Dermis blood vessel endothelial cell (primary cell): ENCODE data around the gene NSD2. TPM values are rescaled to one million over a fixed set of nuclear protein-coding genes. Genes with fewer than 3 reads are reported as not detected.
"Not testable (repeated sequence)": the region's sequence is repeated elsewhere in the genome, so short reads cannot be mapped to it uniquely, and the experiment has no call there.

Experiments
- DNase-seq: peaks from one replicate; pipeline ENCODE4 v3.0.0; 2010
- total RNA-seq: library from RNA; depleted of rRNA; stranded (reverse); fragments of >200 nt; gene quantifications from 2 replicates; pipeline ENCODE4 v1.2.3, GENCODE V29; 2014

NSD2 gene
- total RNA-seq, 1 donor from 2014 or later: 66.0 TPM

- DNase-seq: no peak
These were observed 28.8 kb upstream of the NSD2 start for GRCh38 chr4:1842339-1842895.

GRCh38 chr4:1842993-1843448 lies 28.2 kb upstream of the NSD2 start:
- DNase-seq: peak; percentile 60

GRCh38 chr4:1843852-1844251 lies 27.3 kb upstream of the NSD2 start:
- no peak for DNase-seq

GRCh38 chr4:1844618-1845017 lies 26.6 kb upstream of the NSD2 start:
- not testable (repeated sequence) for DNase-seq

- DNase-seq: no peak
These were observed 24.6 kb upstream of the NSD2 start for GRCh38 chr4:1846580-1846979.

GRCh38 chr4:1850276-1850675 lies 20.9 kb upstream of the NSD2 start:
- no peak for DNase-seq

- no peak for DNase-seq
These were observed 20.0 kb upstream of the NSD2 start for GRCh38 chr4:1851160-1851559.

GRCh38 chr4:1851575-1852410 lies 19.4 kb upstream of the NSD2 start:
- DNase-seq: no peak

- no peak for DNase-seq
These were observed 18.1 kb upstream of the NSD2 start for GRCh38 chr4:1852904-1853623.

GRCh38 chr4:1854752-1855151 lies 16.4 kb upstream of the NSD2 start:
- DNase-seq: no peak

GRCh38 chr4:1855333-1856070 lies 15.7 kb upstream of the NSD2 start:
- DNase-seq: peak; percentile 23

GRCh38 chr4:1856071-1856942 lies 14.9 kb upstream of the NSD2 start, which contains the start of gene LETM1:
TSS of gene LETM1 (minus strand) at chr4:1856156. CDS start at chr4:1855950, 206 bp downstream.
- DNase-seq: peak; percentile 93

GRCh38 chr4:1856943-1857699 lies 14.1 kb upstream of the NSD2 start:
- peak; percentile 45 for DNase-seq

GRCh38 chr4:1857931-1858330 lies 13.3 kb upstream of the NSD2 start:
- no peak for DNase-seq

- DNase-seq: no peak
These were observed 11.8 kb upstream of the NSD2 start for GRCh38 chr4:1859389-1859753.

- no peak for DNase-seq
These were observed 8.9 kb upstream of the NSD2 start for GRCh38 chr4:1862055-1862911.

GRCh38 chr4:1862961-1863296 lies 8.3 kb upstream of the NSD2 start:
- DNase-seq: no peak

GRCh38 chr4:1863297-1864033 lies 7.7 kb upstream of the NSD2 start:
- DNase-seq: no peak
